ENCODE measurements around the gene CEP85. TPM values are rescaled to one million over a fixed set of nuclear protein-coding genes. Genes with fewer than 3 reads are reported as not detected.

CEP85 gene
- polyA plus RNA-seq, 4 donors, result 2.7 to 11.0 (median 5.6) TPM

DNA sequence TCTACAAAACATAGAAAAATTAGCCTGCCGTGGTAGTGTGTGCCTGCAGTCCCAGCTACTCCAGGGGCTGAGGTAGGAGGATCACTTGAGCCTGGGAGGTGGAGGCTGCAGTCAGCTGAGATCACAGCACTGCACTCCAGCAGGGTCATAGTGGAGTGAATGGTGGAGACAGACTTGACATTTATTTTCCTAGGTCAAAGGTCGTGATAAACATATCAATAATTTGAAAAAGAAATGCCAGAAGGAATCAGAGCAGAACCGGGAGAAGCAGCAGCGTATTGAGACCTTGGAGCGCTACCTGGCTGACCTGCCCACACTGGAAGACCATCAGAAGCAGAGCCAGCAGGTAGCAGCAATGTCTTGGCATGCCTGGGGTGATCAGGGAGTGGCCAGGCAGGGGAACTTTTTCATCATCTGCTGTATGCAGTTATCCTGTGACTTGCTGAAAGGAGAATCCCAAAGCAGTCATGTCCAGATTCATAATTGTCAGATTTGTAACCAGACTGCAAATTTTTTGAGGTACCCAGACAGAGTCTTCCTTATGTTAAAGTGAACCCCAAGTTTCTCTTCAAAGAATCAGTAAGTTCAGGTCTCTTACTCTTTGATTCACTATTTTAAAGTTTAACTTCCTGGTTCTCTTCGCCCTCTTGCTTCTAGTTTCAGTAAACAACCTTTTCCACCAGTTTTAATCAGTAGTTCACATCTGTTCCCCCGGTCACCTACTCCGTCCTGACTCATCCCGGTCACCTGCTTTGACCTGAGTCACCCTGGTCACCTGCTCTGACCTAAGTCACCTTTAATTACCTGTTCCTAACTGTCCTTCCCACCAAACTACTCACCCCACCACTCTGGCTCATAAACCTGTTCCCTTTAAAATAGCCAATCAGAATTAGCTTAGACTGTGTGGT, 34.5 kb downstream of the CEP85 start:
- Histone ChIP-seq H3K4me1 (ENCODE audit: control insufficient read depth in 3 of 3, insufficient read depth in 2 of 3, low read depth in 1 of 3, low read length in 2 of 3) (no peaks in the 10 kb centered on the region), H3K4me3 (ENCODE audit: low read depth in 1 of 3, low read length in 3 of 3) (no peak overlapping the region), H3K27ac (ENCODE audit: low read depth in 1 of 3, low read length in 2 of 3) (no peak overlapping the region), H3K27me3 (ENCODE audit: control insufficient read depth in 3 of 3, insufficient read depth in 3 of 3, low read length in 3 of 3) (no peaks in the 10 kb centered on the region), H3K36me3 (ENCODE audit: control insufficient read depth in 3 of 3, insufficient read depth in 2 of 3, low read depth in 1 of 3, low read length in 3 of 3) (peaks cover 4 to 28% (median 9%) of the 10 kb centered on the region in 3 donors), H3K9me3 (ENCODE audit: control insufficient read depth in 2 of 2, insufficient read depth in 1 of 2, low read depth in 1 of 2, low read length in 1 of 2) (peaks cover 0 to 13% of the 10 kb centered on the region in 2 donors)
- FAIRE-seq (no peak), DNase-seq (no peak)
- WGBS, 3 donors, result 93 to 97% (median 96%) methylated on average over 9 of the region's 9 CpGs

DNA sequence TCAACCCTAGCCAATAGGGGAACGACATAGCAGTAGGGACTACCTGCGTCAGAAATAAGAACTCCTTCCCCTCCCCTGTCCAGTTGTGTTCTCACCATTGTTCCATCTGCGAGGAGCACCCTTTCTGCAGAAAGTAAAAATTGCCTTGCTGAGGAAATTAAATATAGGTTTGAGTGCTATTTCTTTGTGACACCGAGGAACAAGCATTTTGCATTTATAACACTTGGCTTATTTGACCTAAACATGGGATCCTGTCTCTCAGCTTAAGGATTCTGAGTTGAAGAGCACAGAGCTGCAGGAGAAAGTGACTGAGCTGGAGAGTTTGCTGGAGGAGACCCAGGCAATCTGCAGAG, 35.2 kb downstream of the CEP85 start:
- Histone ChIP-seq H3K4me1 (ENCODE audit: control insufficient read depth in 3 of 3, insufficient read depth in 2 of 3, low read depth in 1 of 3, low read length in 2 of 3) (no peaks in the 10 kb centered on the region), H3K9me3 (ENCODE audit: control insufficient read depth in 2 of 2, insufficient read depth in 1 of 2, low read depth in 1 of 2, low read length in 1 of 2) (peaks cover 0 to 13% of the 10 kb centered on the region in 2 donors), H3K4me3 (ENCODE audit: low read depth in 1 of 3, low read length in 3 of 3) (no peak overlapping the region), H3K36me3 (ENCODE audit: control insufficient read depth in 3 of 3, insufficient read depth in 2 of 3, low read depth in 1 of 3, low read length in 3 of 3) (peaks cover 3 to 28% (median 9%) of the 10 kb centered on the region in 3 donors), H3K27me3 (ENCODE audit: control insufficient read depth in 3 of 3, insufficient read depth in 3 of 3, low read length in 3 of 3) (no peaks in the 10 kb centered on the region), H3K27ac (ENCODE audit: low read depth in 1 of 3, low read length in 2 of 3) (no peak overlapping the region)
- DNase-seq, result no peak
- FAIRE-seq, result no peak
- 98 to 99% (median 99%) methylated on average over 4 of the region's 4 CpGs for WGBS, 3 donors

- H3K4me1 ChIP-seq (ENCODE audit: control insufficient read depth in 3 of 3, insufficient read depth in 2 of 3, low read depth in 1 of 3, low read length in 2 of 3), result peaks cover 22 to 44% (median 23%) of the 10 kb centered on the region in 3 donors
- DNase-seq, result no peak
- 77 to 86% (median 81%) methylated on average over 11 of the region's 11 CpGs for WGBS, 3 donors
- no peaks in the 10 kb centered on the region for H3K27me3 ChIP-seq (ENCODE audit: control insufficient read depth in 3 of 3, insufficient read depth in 3 of 3, low read length in 3 of 3)
- no peak for FAIRE-seq
- H3K9me3 ChIP-seq (ENCODE audit: control insufficient read depth in 2 of 2, insufficient read depth in 1 of 2, low read depth in 1 of 2, low read length in 1 of 2), result no peaks in the 10 kb centered on the region
- H3K36me3 ChIP-seq (ENCODE audit: control insufficient read depth in 3 of 3, insufficient read depth in 2 of 3, low read depth in 1 of 3, low read length in 3 of 3), result peaks cover 0 to 36% (median 8%) of the 10 kb centered on the region in 3 donors
- peak overlapping the region in 1 of 3 donors; percentile 93 for H3K27ac ChIP-seq (ENCODE audit: low read depth in 1 of 3, low read length in 2 of 3)
- H3K4me3 ChIP-seq (ENCODE audit: low read depth in 1 of 3, low read length in 3 of 3), result no peak overlapping the region
Measured at GRCh38 chr1:26274801-26275425, 40.9 kb downstream of the CEP85 start.

- Histone ChIP-seq H3K27me3 (ENCODE audit: control insufficient read depth in 3 of 3, insufficient read depth in 3 of 3, low read length in 3 of 3) (no peaks in the 10 kb centered on the region), H3K27ac (ENCODE audit: low read depth in 1 of 3, low read length in 2 of 3) (peak overlapping the region; percentile 92 to 96 (median 93)), H3K4me3 (ENCODE audit: low read depth in 1 of 3, low read length in 3 of 3) (no peak overlapping the region), H3K4me1 (ENCODE audit: control insufficient read depth in 3 of 3, insufficient read depth in 2 of 3, low read depth in 1 of 3, low read length in 2 of 3) (peaks cover 22 to 50% (median 25%) of the 10 kb centered on the region in 3 donors), H3K9me3 (ENCODE audit: control insufficient read depth in 2 of 2, insufficient read depth in 1 of 2, low read depth in 1 of 2, low read length in 1 of 2) (no peaks in the 10 kb centered on the region), H3K36me3 (ENCODE audit: control insufficient read depth in 3 of 3, insufficient read depth in 2 of 3, low read depth in 1 of 3, low read length in 3 of 3) (peaks cover 0 to 37% (median 2%) of the 10 kb centered on the region in 3 donors)
- DNase-seq (peak; percentile 91), FAIRE-seq (no peak)
- WGBS, 3 donors, result 20 to 21% (median 20%) methylated on average over 3 of the region's 3 CpGs
Measured at GRCh38 chr1:26275580-26276431, 41.8 kb downstream of the CEP85 start.

- Histone ChIP-seq H3K27ac (ENCODE audit: low read depth in 1 of 3, low read length in 2 of 3) (peak overlapping the region; percentile 92 to 96 (median 93)), H3K36me3 (ENCODE audit: control insufficient read depth in 3 of 3, insufficient read depth in 2 of 3, low read depth in 1 of 3, low read length in 3 of 3) (peaks cover 2 to 41% (median 2%) of the 10 kb centered on the region in 3 donors), H3K9me3 (ENCODE audit: control insufficient read depth in 2 of 2, insufficient read depth in 1 of 2, low read depth in 1 of 2, low read length in 1 of 2) (no peaks in the 10 kb centered on the region), H3K4me1 (ENCODE audit: control insufficient read depth in 3 of 3, insufficient read depth in 2 of 3, low read depth in 1 of 3, low read length in 2 of 3) (peaks cover 22 to 55% (median 29%) of the 10 kb centered on the region in 3 donors), H3K27me3 (ENCODE audit: control insufficient read depth in 3 of 3, insufficient read depth in 3 of 3, low read length in 3 of 3) (no peaks in the 10 kb centered on the region), H3K4me3 (ENCODE audit: low read depth in 1 of 3, low read length in 3 of 3) (no peak overlapping the region)
- WGBS, 3 donors, result 54 to 68% (median 64%) methylated on average over 2 of the region's 2 CpGs
- peak in 1 of 2 donors; percentile 46 for DNase-seq
- no peak for FAIRE-seq
Measured at GRCh38 chr1:26276432-26276838, 42.4 kb downstream of the CEP85 start.

- H3K27me3 ChIP-seq (ENCODE audit: control insufficient read depth in 3 of 3, insufficient read depth in 3 of 3, low read length in 3 of 3), result no peaks in the 10 kb centered on the region
- FAIRE-seq (no peak), DNase-seq (peak; percentile 87 to 92)
- peak overlapping the region; percentile 92 to 96 (median 93) for H3K27ac ChIP-seq (ENCODE audit: low read depth in 1 of 3, low read length in 2 of 3)
- peaks cover 2 to 45% (median 2%) of the 10 kb centered on the region in 3 donors for H3K36me3 ChIP-seq (ENCODE audit: control insufficient read depth in 3 of 3, insufficient read depth in 2 of 3, low read depth in 1 of 3, low read length in 3 of 3)
- no peaks in the 10 kb centered on the region for H3K9me3 ChIP-seq (ENCODE audit: control insufficient read depth in 2 of 2, insufficient read depth in 1 of 2, low read depth in 1 of 2, low read length in 1 of 2)
- WGBS, 3 donors, result 27 to 57% (median 34%) methylated on average over 3 of the region's 3 CpGs
- H3K4me1 ChIP-seq (ENCODE audit: control insufficient read depth in 3 of 3, insufficient read depth in 2 of 3, low read depth in 1 of 3, low read length in 2 of 3), result peaks cover 22 to 58% (median 29%) of the 10 kb centered on the region in 3 donors
- H3K4me3 ChIP-seq (ENCODE audit: low read depth in 1 of 3, low read length in 3 of 3), result no peak overlapping the region
Measured at GRCh38 chr1:26277261-26277661, 43.3 kb downstream of the CEP85 start.

GRCh38 chr1:26277719-26278118, 43.7 kb downstream of the CEP85 start:
- 0 to 62% (median 58%) methylated on average over 1 of the region's 1 CpG for whole genome bisulfite sequencing, 3 donors
- Histone ChIP-seq H3K36me3 (ENCODE audit: control insufficient read depth in 3 of 3, insufficient read depth in 2 of 3, low read depth in 1 of 3, low read length in 3 of 3) (peaks cover 2 to 49% (median 2%) of the 10 kb centered on the region in 3 donors), H3K27me3 (ENCODE audit: control insufficient read depth in 3 of 3, insufficient read depth in 3 of 3, low read length in 3 of 3) (no peaks in the 10 kb centered on the region), H3K4me3 (ENCODE audit: low read depth in 1 of 3, low read length in 3 of 3) (no peak overlapping the region), H3K9me3 (ENCODE audit: control insufficient read depth in 2 of 2, insufficient read depth in 1 of 2, low read depth in 1 of 2, low read length in 1 of 2) (no peaks in the 10 kb centered on the region), H3K27ac (ENCODE audit: low read depth in 1 of 3, low read length in 2 of 3) (peak overlapping the region; percentile 92 to 96 (median 93)), H3K4me1 (ENCODE audit: control insufficient read depth in 3 of 3, insufficient read depth in 2 of 3, low read depth in 1 of 3, low read length in 2 of 3) (peaks cover 22 to 58% (median 29%) of the 10 kb centered on the region in 3 donors)
- DNase-seq (no peak), FAIRE-seq (no peak)

GRCh38 chr1:26278303-26278702, 44.3 kb downstream of the CEP85 start:
- Histone ChIP-seq H3K4me1 (ENCODE audit: control insufficient read depth in 3 of 3, insufficient read depth in 2 of 3, low read depth in 1 of 3, low read length in 2 of 3) (peaks cover 22 to 58% (median 29%) of the 10 kb centered on the region in 3 donors), H3K27me3 (ENCODE audit: control insufficient read depth in 3 of 3, insufficient read depth in 3 of 3, low read length in 3 of 3) (no peaks in the 10 kb centered on the region), H3K36me3 (ENCODE audit: control insufficient read depth in 3 of 3, insufficient read depth in 2 of 3, low read depth in 1 of 3, low read length in 3 of 3) (peaks cover 0 to 53% (median 2%) of the 10 kb centered on the region in 3 donors), H3K9me3 (ENCODE audit: control insufficient read depth in 2 of 2, insufficient read depth in 1 of 2, low read depth in 1 of 2, low read length in 1 of 2) (no peaks in the 10 kb centered on the region), H3K4me3 (ENCODE audit: low read depth in 1 of 3, low read length in 3 of 3) (no peak overlapping the region), H3K27ac (ENCODE audit: low read depth in 1 of 3, low read length in 2 of 3) (peak overlapping the region; percentile 92 to 96 (median 93))
- 18 to 36% (median 22%) methylated on average over 4 of the region's 4 CpGs for WGBS, 3 donors
- peak; percentile 48 to 75 for DNase-seq
- no peak for FAIRE-seq
